CD4-positive, alpha-beta T cell treated with Interleukin-4 for 4 hours (primary cell): Measurements from ENCODE around the gene USP35.

Experiments used
- DNase-seq: peaks from one replicate; pipeline ENCODE4 v3.0.0-alpha.2; 2020

The USP35 gene

GRCh38 chr11:78199653-78200015 is 10.9 kb downstream of the USP35 start:
- no peak for DNase-seq

GRCh38 chr11:78200061-78200460 is 11.3 kb downstream of the USP35 start:
- no peak for DNase-seq

- DNase-seq: no peak
Measured at GRCh38 chr11:78200553-78200952, 11.8 kb downstream of the USP35 start.

- DNase-seq: peak; percentile 31
Measured at GRCh38 chr11:78201096-78201818, 12.5 kb downstream of the USP35 start.

- peak; percentile 82 for DNase-seq
Measured at GRCh38 chr11:78202733-78203167, 14.0 kb downstream of the USP35 start.

- DNase-seq: peak; percentile 70
Measured at GRCh38 chr11:78203184-78203583, 14.5 kb downstream of the USP35 start.

GRCh38 chr11:78205256-78205655 is 16.5 kb downstream of the USP35 start:
- DNase-seq: no peak

GRCh38 chr11:78205691-78206090 is 17.0 kb downstream of the USP35 start:
- no peak for DNase-seq

GRCh38 chr11:78207532-78208256 is 19.0 kb downstream of the USP35 start:
- DNase-seq: no peak

GRCh38 chr11:78208257-78209165 is 19.8 kb downstream of the USP35 start:
- no peak for DNase-seq

- DNase-seq: no peak
Measured at GRCh38 chr11:78209478-78209877, 20.8 kb downstream of the USP35 start.

GRCh38 chr11:78210000-78210608 is 21.4 kb downstream of the USP35 start:
- no peak for DNase-seq

GRCh38 chr11:78211565-78211964 is 22.8 kb downstream of the USP35 start:
- DNase-seq: no peak

- no peak for DNase-seq
Measured at GRCh38 chr11:78212586-78213371, 24.1 kb downstream of the USP35 start.

GRCh38 chr11:78213526-78214330 is 25.0 kb downstream of the USP35 start:
- DNase-seq: no peak

- DNase-seq: no peak
Measured at GRCh38 chr11:78214331-78215194, 25.8 kb downstream of the USP35 start.

- no peak for DNase-seq
Measured at GRCh38 chr11:78216021-78216420, 27.3 kb downstream of the USP35 start.

- no peak for DNase-seq
Measured at GRCh38 chr11:78216571-78217287, 28.0 kb downstream of the USP35 start.
